GM23338 (cell line): Measurements from ENCODE around the gene ARL5A. TPM values are rescaled to one million over a fixed set of nuclear protein-coding genes. Genes with fewer than 3 reads are reported as not detected.

Experiments used
- ATAC-seq: fragments of 200-7000 bp; cut with Tn5 transposase; 3 replicates; pipeline ENCODE4 v1.9.1; 2020
- DNase-seq: peaks from one replicate; pipeline ENCODE4 v3.0.0-alpha.2; 2015; ENCODE audit warnings: low spot score
- H2AFZ ChIP-seq: fragments of 200-600 bp; sonication (generic); 2 replicates; pipeline ENCODE4 v1.8.0; 2016; ENCODE audit warnings: antibody characterized with exemption, mild to moderate bottlenecking, moderate library complexity
- H3F3A ChIP-seq: fragments of 200-600 bp; sonication (generic); replicated peaks from 2 replicates; pipeline ENCODE4 v1.8.0; 2017; ENCODE audit warnings: antibody characterized with exemption, mixed run types, low read depth
- H3K27ac ChIP-seq: fragments of 200-600 bp; sonication (generic); 2 replicates; pipeline ENCODE4 v1.6.1; 2016; ENCODE audit warnings: low read depth
- H3K27me3 ChIP-seq: fragments of 200-600 bp; sonication (generic); 2 replicates; pipeline ENCODE4 v1.8.0; 2016; ENCODE audit warnings: mild to moderate bottlenecking, mixed run types, moderate library complexity; ENCODE audit not compliant: insufficient read depth
- H3K36me3 ChIP-seq: fragments of 200-600 bp; sonication (generic); 2 replicates; pipeline ENCODE4 v1.8.0; 2016; ENCODE audit warnings: mild to moderate bottlenecking; ENCODE audit not compliant: insufficient read depth
- H3K4me1 ChIP-seq: fragments of 200-600 bp; sonication (generic); 2 replicates; pipeline ENCODE4 v1.8.0; 2016; ENCODE audit warnings: mild to moderate bottlenecking, moderate library complexity; ENCODE audit not compliant: insufficient read depth
- H3K4me2 ChIP-seq: fragments of 200-600 bp; sonication (generic); 2 replicates; pipeline ENCODE4 v1.7.1; 2017; ENCODE audit warnings: mixed run types
- H3K4me3 ChIP-seq: fragments of 200-600 bp; sonication (generic); 2 replicates; pipeline ENCODE4 v1.6.1; 2016; ENCODE audit warnings: mixed run types
- H3K79me2 ChIP-seq: fragments of 200-600 bp; sonication (generic); replicated peaks from 2 replicates; pipeline ENCODE4 v1.8.0; 2017; ENCODE audit warnings: mild to moderate bottlenecking; ENCODE audit not compliant: insufficient read depth
- H3K9me2 ChIP-seq: fragments of 200-600 bp; sonication (generic); 2 replicates; pipeline ENCODE4 v1.8.0; 2017; ENCODE audit not compliant: insufficient read depth
- H4K20me1 ChIP-seq: fragments of 200-600 bp; sonication (generic); replicated peaks from 2 replicates; pipeline ENCODE4 v1.8.0; 2017; ENCODE audit warnings: mild to moderate bottlenecking; ENCODE audit not compliant: insufficient read depth
- H3K27ac Mint-ChIP-seq: 2 replicates; pipeline ENCODE4 v1.8.0; 2020; ENCODE audit warnings: inconsistent platforms, mild to moderate bottlenecking, moderate library complexity, mixed read lengths
- H3K27me3 Mint-ChIP-seq: 3 replicates; pipeline ENCODE4 v1.8.0; 2022; ENCODE audit warnings: low read depth, mild to moderate bottlenecking, moderate library complexity, mixed read lengths, inconsistent platforms; ENCODE audit not compliant: insufficient read depth, poor library complexity
- H3K36me3 Mint-ChIP-seq: 3 replicates; pipeline ENCODE4 v1.8.0; 2021; ENCODE audit warnings: low read depth, mild to moderate bottlenecking, inconsistent platforms, moderate library complexity, mixed read lengths
- H3K4me1 Mint-ChIP-seq: 3 replicates; pipeline ENCODE4 v1.8.0; 2020; ENCODE audit warnings: mild to moderate bottlenecking, inconsistent platforms, mixed read lengths
- H3K4me3 Mint-ChIP-seq: 3 replicates; pipeline ENCODE4 v1.8.0; 2021; ENCODE audit warnings: moderate library complexity, mild to moderate bottlenecking, inconsistent platforms, mixed read lengths
- H3K9me3 Mint-ChIP-seq: 3 replicates; pipeline ENCODE4 v1.8.0; 2020; ENCODE audit warnings: moderate library complexity, mild to moderate bottlenecking, inconsistent platforms, mixed read lengths
- CTCF ChIP-seq, 2 experiments: fragments of 200-600 bp in 1 of 2; sonication (generic) in 1 of 2; conservative IDR thresholded peaks; 2 replicates each; pipeline versions ENCODE4 v1.5.1 to v1.6.1; 2016 to 2017; ENCODE audit warnings: antibody characterized with exemption in 2 of 2, low read depth in 2 of 2, mild to moderate bottlenecking in 2 of 2, moderate library complexity in 1 of 2
- ETS1 ChIP-seq: IDR thresholded peaks from 2 replicates; pipeline ENCODE4 v1.6.1; 2016; ENCODE audit warnings: antibody characterized with exemption
- EZH2 ChIP-seq: fragments of 200-600 bp; sonication (generic); IDR thresholded peaks from one replicate; pipeline ENCODE4 v1.8.0; 2017; ENCODE audit warnings: antibody characterized with exemption, mild to moderate bottlenecking, low read depth; ENCODE audit not compliant: unreplicated experiment
- EZH2phosphoT487 ChIP-seq: fragments of 200-600 bp; sonication (generic); IDR thresholded peaks from one replicate; pipeline ENCODE4 v1.8.1; 2018; ENCODE audit warnings: antibody characterized with exemption; ENCODE audit not compliant: unreplicated experiment
- JUNB ChIP-seq: IDR thresholded peaks from one replicate; pipeline ENCODE4 v1.6.1; 2016; ENCODE audit warnings: antibody characterized with exemption; ENCODE audit not compliant: unreplicated experiment
- NANOG ChIP-seq: IDR thresholded peaks from 2 replicates; pipeline ENCODE4 v1.6.1; 2016; ENCODE audit warnings: antibody characterized with exemption, borderline replicate concordance
- REST ChIP-seq: IDR thresholded peaks from one replicate; pipeline ENCODE4 v1.6.1; 2018; ENCODE audit warnings: antibody characterized with exemption; ENCODE audit not compliant: unreplicated experiment
- STAT1 ChIP-seq: IDR thresholded peaks from one replicate; pipeline ENCODE4 v1.6.1; 2016; ENCODE audit warnings: antibody characterized with exemption; ENCODE audit not compliant: unreplicated experiment
- ZNF114 ChIP-seq: fragments of 250-450 bp; sonication (Bioruptor Pico); IDR thresholded peaks from 2 replicates; pipeline ENCODE4 v1.5.0; 2020; ENCODE audit warnings: mild to moderate bottlenecking, moderate library complexity
- ZNF331 ChIP-seq: fragments of 250-450 bp; sonication (Bioruptor Pico); IDR thresholded peaks from 2 replicates; pipeline ENCODE4 v1.5.0; 2020; ENCODE audit warnings: low read depth, mild to moderate bottlenecking, moderate library complexity
- polyA plus RNA-seq: library from polyadenylated mRNA; unstranded; fragments of >200 nt; fragmentation: Nextera tagmentation; extraction: Ambion mirVana; gene quantifications from 2 replicates; pipeline ENCODE4 v1.2.1, GENCODE V29; 2016
- total RNA-seq: library from RNA; depleted of rRNA; stranded (reverse); fragments of >200 nt; shearing (Covaris generic); gene quantifications from 2 replicates; pipeline ENCODE4 v1.2.3, GENCODE V29; 2014

Gene ARL5A
- total and polyA plus RNA-seq, 2 experiments from 2014 or later, result 26.8 to 104 TPM

- TF ChIP-seq EZH2, result no peak
- TF ChIP-seq NANOG, result no peak
- no peak for TF ChIP-seq REST
- no peak for TF ChIP-seq ETS1
- no peak for TF ChIP-seq JUNB
Observed at GRCh38 chr2:151765760-151766410, 62.3 kb downstream of the ARL5A start (continued).

GRCh38 chr2:151762694-151763093 is 65.5 kb downstream of the ARL5A start:
- no peaks in the 10 kb centered on the region for H3K9me2 ChIP-seq
- H2AFZ ChIP-seq, result no peak overlapping the region
- no peak for DNase-seq
- Mint-ChIP-seq H3K27me3 (peaks cover 9% of the 10 kb centered on the region), H3K4me3 (no peak overlapping the region), H3K27ac (no peak overlapping the region), H3K4me1 (peaks cover 11% of the 10 kb centered on the region), H3K9me3 (no peaks in the 10 kb centered on the region), H3K36me3 (no peaks in the 10 kb centered on the region)
- H3K4me2 ChIP-seq, result no peak overlapping the region
- H3F3A ChIP-seq, result no peaks in the 10 kb centered on the region
- no peak for TF ChIP-seq EZH2
- TF ChIP-seq EZH2phosphoT487, result no peak
- no peak for TF ChIP-seq JUNB
- no peak for TF ChIP-seq ETS1
- TF ChIP-seq CTCF (conservative IDR thresholded peaks at IDR 0.05; ENCODE audit: low read depth in 2 of 2), result no peak
- no peak for TF ChIP-seq STAT1
- no peak for TF ChIP-seq NANOG
- TF ChIP-seq ZNF331, result no peak
- no peak for TF ChIP-seq ZNF114 (CRISPR knock-in tag)
- H3K36me3 ChIP-seq, result no peaks in the 10 kb centered on the region
- no peaks in the 10 kb centered on the region for H4K20me1 ChIP-seq
- ATAC-seq, result no peak
- 0 out of 2 replicates have a peak, but pooled peaks cover 6% of the 10 kb centered on the region for H3K4me1 ChIP-seq
- H3K27ac ChIP-seq, result no peak overlapping the region
- H3K79me2 ChIP-seq, result no peaks in the 10 kb centered on the region
- H3K27me3 ChIP-seq, result no peaks in the 10 kb centered on the region
- no peak overlapping the region for H3K4me3 ChIP-seq
